ENCODE results near the gene RSPH4A.
A peak's percentile ranks its signal among the peaks of the same experiment; 100 is the strongest.

RSPH4A gene

GRCh38 chr6:116615937-116616736, at the start of gene RSPH4A:
TSS of gene RSPH4A (plus strand) at chr6:116616479. CDS start at chr6:116616624, 145 bp downstream.
- Mint-ChIP-seq H3K27ac (no peak within 1 kb of the TSS), H3K36me3 (ENCODE audit: low read depth) (no peaks in the 10 kb centered on the region), H3K27me3 (ENCODE audit: low read depth) (peaks cover 50% of the 10 kb centered on the region), H3K4me1 (ENCODE audit: low read depth) (peaks cover 14% of the 10 kb centered on the region), H3K9me3 (no peaks in the 10 kb centered on the region), H3K4me3 (peak within 1 kb of the TSS; percentile 84)

- peaks cover 19% of the 10 kb centered on the region for H3K4me1 Mint-ChIP-seq (ENCODE audit: low read depth)
Measured at GRCh38 chr6:116568111-116568510, 48.2 kb upstream of the RSPH4A start.

GRCh38 chr6:116568821-116569755, 47.2 kb upstream of the RSPH4A start:
- H3K4me3 Mint-ChIP-seq = no peak overlapping the region
- H3K4me1 Mint-ChIP-seq (ENCODE audit: low read depth) = peaks cover 26% of the 10 kb centered on the region
- no peaks in the 10 kb centered on the region for H3K9me3 Mint-ChIP-seq
- peaks cover 13% of the 10 kb centered on the region for H3K27me3 Mint-ChIP-seq (ENCODE audit: low read depth)
- H3K36me3 Mint-ChIP-seq (ENCODE audit: low read depth) = peaks cover 5% of the 10 kb centered on the region
- H3K27ac Mint-ChIP-seq = no peak overlapping the region

More at GRCh38 chr6:116568111-116568510, 48.2 kb upstream of the RSPH4A start:
- Mint-ChIP-seq H3K27ac (no peak overlapping the region), H3K27me3 (ENCODE audit: low read depth) (peaks cover 17% of the 10 kb centered on the region), H3K36me3 (ENCODE audit: low read depth) (no peaks in the 10 kb centered on the region), H3K4me3 (no peak overlapping the region), H3K9me3 (no peaks in the 10 kb centered on the region)

GRCh38 chr6:116570856-116571682, 45.2 kb upstream of the RSPH4A start, which contains the start of gene RWDD1:
TSS of gene RWDD1 (plus strand) at chr6:116571504. CDS start at chr6:116571583, 79 bp downstream.
- Mint-ChIP-seq H3K27me3 (ENCODE audit: low read depth) (peaks cover 2% of the 10 kb centered on the region), H3K4me1 (ENCODE audit: low read depth) (peaks cover 26% of the 10 kb centered on the region), H3K4me3 (peak within 1 kb of the TSS; percentile 98), H3K27ac (peak within 1 kb of the TSS; percentile 96), H3K9me3 (no peaks in the 10 kb centered on the region), H3K36me3 (ENCODE audit: low read depth) (peaks cover 12% of the 10 kb centered on the region)

- H3K36me3 Mint-ChIP-seq (ENCODE audit: low read depth) = peaks cover 17% of the 10 kb centered on the region
- no peaks in the 10 kb centered on the region for H3K9me3 Mint-ChIP-seq
- peak overlapping the region; percentile 98 for H3K4me3 Mint-ChIP-seq
- H3K27me3 Mint-ChIP-seq (ENCODE audit: low read depth) = no peaks in the 10 kb centered on the region
- H3K4me1 Mint-ChIP-seq (ENCODE audit: low read depth) = peaks cover 28% of the 10 kb centered on the region
- H3K27ac Mint-ChIP-seq = peak overlapping the region; percentile 93
Measured at GRCh38 chr6:116571683-116572000, 44.6 kb upstream of the RSPH4A start.

- Mint-ChIP-seq H3K4me3 (peak overlapping the region; percentile 98), H3K27ac (peak overlapping the region; percentile 93), H3K36me3 (ENCODE audit: low read depth) (peaks cover 18% of the 10 kb centered on the region), H3K4me1 (ENCODE audit: low read depth) (peaks cover 29% of the 10 kb centered on the region), H3K9me3 (no peaks in the 10 kb centered on the region), H3K27me3 (ENCODE audit: low read depth) (no peaks in the 10 kb centered on the region)
Measured at GRCh38 chr6:116572162-116572561, 44.1 kb upstream of the RSPH4A start.

GRCh38 chr6:116575227-116575626, 41.1 kb upstream of the RSPH4A start:
- Mint-ChIP-seq H3K27ac (no peak overlapping the region), H3K27me3 (ENCODE audit: low read depth) (no peaks in the 10 kb centered on the region), H3K4me3 (no peak overlapping the region), H3K9me3 (no peaks in the 10 kb centered on the region), H3K36me3 (ENCODE audit: low read depth) (peaks cover 23% of the 10 kb centered on the region), H3K4me1 (ENCODE audit: low read depth) (peaks cover 33% of the 10 kb centered on the region)

- H3K9me3 Mint-ChIP-seq = no peaks in the 10 kb centered on the region
- no peak overlapping the region for H3K4me3 Mint-ChIP-seq
- no peaks in the 10 kb centered on the region for H3K27me3 Mint-ChIP-seq (ENCODE audit: low read depth)
- peaks cover 26% of the 10 kb centered on the region for H3K4me1 Mint-ChIP-seq (ENCODE audit: low read depth)
- no peak overlapping the region for H3K27ac Mint-ChIP-seq
- H3K36me3 Mint-ChIP-seq (ENCODE audit: low read depth) = peaks cover 28% of the 10 kb centered on the region
Measured at GRCh38 chr6:116577486-116577885, 38.8 kb upstream of the RSPH4A start.

GRCh38 chr6:116578335-116578734, 37.9 kb upstream of the RSPH4A start:
- no peaks in the 10 kb centered on the region for H3K9me3 Mint-ChIP-seq

GRCh38 chr6:116579143-116579542, 37.1 kb upstream of the RSPH4A start:
- Mint-ChIP-seq H3K27ac (no peak overlapping the region), H3K27me3 (ENCODE audit: low read depth) (no peaks in the 10 kb centered on the region), H3K4me1 (ENCODE audit: low read depth) (peaks cover 12% of the 10 kb centered on the region)

More at GRCh38 chr6:116578335-116578734, 37.9 kb upstream of the RSPH4A start:
- Mint-ChIP-seq H3K4me1 (ENCODE audit: low read depth) (peaks cover 19% of the 10 kb centered on the region), H3K36me3 (ENCODE audit: low read depth) (peaks cover 30% of the 10 kb centered on the region), H3K4me3 (no peak overlapping the region), H3K27me3 (ENCODE audit: low read depth) (no peaks in the 10 kb centered on the region), H3K27ac (no peak overlapping the region)

GRCh38 chr6:116580198-116580597, 36.1 kb upstream of the RSPH4A start:
- Mint-ChIP-seq H3K4me3 (no peak overlapping the region), H3K27ac (no peak overlapping the region), H3K9me3 (no peaks in the 10 kb centered on the region), H3K4me1 (ENCODE audit: low read depth) (peaks cover 10% of the 10 kb centered on the region), H3K27me3 (ENCODE audit: low read depth) (no peaks in the 10 kb centered on the region), H3K36me3 (ENCODE audit: low read depth) (peaks cover 27% of the 10 kb centered on the region)

More at GRCh38 chr6:116579143-116579542, 37.1 kb upstream of the RSPH4A start:
- Mint-ChIP-seq H3K36me3 (ENCODE audit: low read depth) (peaks cover 24% of the 10 kb centered on the region), H3K4me3 (no peak overlapping the region), H3K9me3 (no peaks in the 10 kb centered on the region)

GRCh38 chr6:116586276-116586675, 30.0 kb upstream of the RSPH4A start:
- no peak overlapping the region for H3K27ac Mint-ChIP-seq
- no peak overlapping the region for H3K4me3 Mint-ChIP-seq
- H3K9me3 Mint-ChIP-seq = no peaks in the 10 kb centered on the region
- peaks cover 31% of the 10 kb centered on the region for H3K36me3 Mint-ChIP-seq (ENCODE audit: low read depth)
- H3K27me3 Mint-ChIP-seq (ENCODE audit: low read depth) = no peaks in the 10 kb centered on the region
- H3K4me1 Mint-ChIP-seq (ENCODE audit: low read depth) = no peaks in the 10 kb centered on the region

GRCh38 chr6:116586738-116587137, 29.5 kb upstream of the RSPH4A start:
- Mint-ChIP-seq H3K36me3 (ENCODE audit: low read depth) (peaks cover 33% of the 10 kb centered on the region), H3K27me3 (ENCODE audit: low read depth) (no peaks in the 10 kb centered on the region), H3K9me3 (no peaks in the 10 kb centered on the region), H3K4me1 (ENCODE audit: low read depth) (no peaks in the 10 kb centered on the region), H3K27ac (no peak overlapping the region), H3K4me3 (no peak overlapping the region)

- Mint-ChIP-seq H3K9me3 (no peaks in the 10 kb centered on the region), H3K27me3 (ENCODE audit: low read depth) (no peaks in the 10 kb centered on the region), H3K4me3 (no peak overlapping the region), H3K4me1 (ENCODE audit: low read depth) (no peaks in the 10 kb centered on the region), H3K27ac (no peak overlapping the region), H3K36me3 (ENCODE audit: low read depth) (peaks cover 33% of the 10 kb centered on the region)
Measured at GRCh38 chr6:116595247-116595646, 21.0 kb upstream of the RSPH4A start.
